Fibroblast of lung (primary cell): ENCODE data around the gene POLD3. TPM values are rescaled to one million over a fixed set of nuclear protein-coding genes. Genes with fewer than 3 reads are reported as not detected.

Experiments used
- DNase-seq, 2 donors: peaks; one replicate each; pipeline versions ENCODE4 v3.0.0 to v3.0.0-alpha.2; 2010; ENCODE audit warnings: low read depth in 2 of 2
- H2AFZ ChIP-seq: 2 replicates; pipeline ENCODE4 v1.5.1; 2012; ENCODE audit warnings: low read length, control low read depth, inconsistent platforms
- H3K27ac ChIP-seq: 2 replicates; pipeline ENCODE4 v1.5.1; 2011; ENCODE audit warnings: low read length, control low read depth; ENCODE audit not compliant: insufficient read depth
- H3K27me3 ChIP-seq: 2 replicates; pipeline ENCODE4 v1.5.1; 2011; ENCODE audit warnings: mild to moderate bottlenecking, low read length; ENCODE audit not compliant: control insufficient read depth, insufficient read depth
- H3K36me3 ChIP-seq: 2 replicates; pipeline ENCODE4 v1.5.1; 2011; ENCODE audit warnings: low read length; ENCODE audit not compliant: control insufficient read depth, insufficient read depth
- H3K4me1 ChIP-seq: 2 replicates; pipeline ENCODE4 v1.5.1; 2011; ENCODE audit warnings: low read length; ENCODE audit not compliant: control insufficient read depth, insufficient read depth; ENCODE audit errors: extremely low read depth
- H3K4me2 ChIP-seq: 2 replicates; pipeline ENCODE4 v1.5.1; 2011; ENCODE audit warnings: low read length, control low read depth; ENCODE audit not compliant: insufficient read depth; ENCODE audit errors: extremely low read depth
- H3K4me3 ChIP-seq, 4 experiments: fragments of 200-600 bp in 1 of 4; sonication (generic) in 1 of 4; replicated peaks in 1 of 4; 2 replicates each; pipeline ENCODE4 v1.5.1; 2011 to 2016; ENCODE audit warnings: low read length in 4 of 4, low read depth in 3 of 4, mild to moderate bottlenecking in 3 of 4, control low read depth in 2 of 4, inconsistent platforms in 1 of 4, mixed read lengths in 1 of 4; ENCODE audit not compliant: insufficient read depth in 1 of 4; ENCODE audit errors: control extremely low read depth in 1 of 4
- H3K79me2 ChIP-seq: 2 replicates; pipeline ENCODE4 v1.5.1; 2012; ENCODE audit warnings: mild to moderate bottlenecking, low read length, inconsistent platforms; ENCODE audit not compliant: control insufficient read depth, insufficient read depth
- H3K9ac ChIP-seq: 2 replicates; pipeline ENCODE4 v1.5.1; 2011; ENCODE audit warnings: mild to moderate bottlenecking, low read length, control low read depth; ENCODE audit not compliant: insufficient read depth
- H3K9me3 ChIP-seq: 2 replicates; pipeline ENCODE4 v1.5.1; 2012; ENCODE audit warnings: low read depth, low read length; ENCODE audit not compliant: control insufficient read depth, insufficient read depth
- H4K20me1 ChIP-seq: 2 replicates; pipeline ENCODE4 v1.5.1; 2011; ENCODE audit warnings: low read length; ENCODE audit not compliant: control insufficient read depth, insufficient read depth; ENCODE audit errors: extremely low read depth
- CTCF ChIP-seq, 2 donors: IDR thresholded peaks in 1 of 2; conservative IDR thresholded peaks in 1 of 2; 1 replicate in 1 of 2; 2 replicates in 1 of 2; pipeline ENCODE4 v1.5.1; 2011 to 2012; ENCODE audit warnings: low read length in 2 of 2, control low read depth in 1 of 2, inconsistent platforms in 1 of 2, low read depth in 1 of 2, mild to moderate bottlenecking in 1 of 2
- EZH2 ChIP-seq: IDR thresholded peaks from 2 replicates; pipeline ENCODE4 v1.5.1; 2012; ENCODE audit warnings: low read length, control low read depth, mild to moderate bottlenecking; ENCODE audit errors: missing control alignments
- polyA plus RNA-seq, 2 donors: library from polyadenylated mRNA; depleted of rRNA in 1 of 2; stranded (reverse) in 1 of 2; unstranded in 1 of 2; fragments of >200 nt; gene quantifications; 2 replicates each; pipeline ENCODE4 v1.2.1, GENCODE V29; 2011 to 2012; ENCODE audit warnings: missing spikeins in 1 of 2
- total RNA-seq: library from RNA; depleted of rRNA; stranded (reverse); fragments of >200 nt; gene quantifications from 2 replicates; pipeline ENCODE4 v1.2.1, GENCODE V29; 2014

POLD3 gene
- total and polyA plus RNA-seq, 2 donors (not counting 1 experiment from before 2014, with no cell fraction given), result 9.1 to 13.7 TPM

- Histone ChIP-seq H3K27ac (peak overlapping the region; percentile 38), H3K79me2 (no peaks in the 10 kb centered on the region), H3K4me2 (no peak overlapping the region), H3K9ac (no peak overlapping the region), H3K27me3 (no peaks in the 10 kb centered on the region), H3K4me1 (no peaks in the 10 kb centered on the region), H2AFZ (peak overlapping the region; percentile 2), H3K36me3 (no peaks in the 10 kb centered on the region), H4K20me1 (no peaks in the 10 kb centered on the region), H3K4me3 (no peak overlapping the region), H3K9me3 (no peaks in the 10 kb centered on the region)
- DNase-seq, result peak; percentile 88 to 91
- TF ChIP-seq EZH2 (no peak), CTCF (conservative IDR thresholded peaks at IDR 0.05 in 1 of 2, IDR thresholded peaks at IDR 0.05 in 1 of 2; ENCODE audit: low read depth in 1 of 2, low read length in 2 of 2) (no peak)
These were observed 44.3 kb downstream of the POLD3 start for GRCh38 chr11:74636630-74637184.

GRCh38 chr11:74637700-74638099, 45.3 kb downstream of the POLD3 start:
- TF ChIP-seq EZH2 (no peak), CTCF (conservative IDR thresholded peaks at IDR 0.05 in 1 of 2, IDR thresholded peaks at IDR 0.05 in 1 of 2; ENCODE audit: low read depth in 1 of 2, low read length in 2 of 2) (no peak)
- Histone ChIP-seq H3K27me3 (no peaks in the 10 kb centered on the region), H3K4me1 (no peaks in the 10 kb centered on the region)

GRCh38 chr11:74638869-74639268, 46.5 kb downstream of the POLD3 start:
- Histone ChIP-seq H3K9ac (no peak overlapping the region), H3K4me3 (no peak overlapping the region), H2AFZ (no peak overlapping the region), H3K27me3 (no peaks in the 10 kb centered on the region), H3K79me2 (no peaks in the 10 kb centered on the region), H3K4me1 (no peaks in the 10 kb centered on the region), H3K9me3 (no peaks in the 10 kb centered on the region), H3K27ac (no peak overlapping the region), H4K20me1 (no peaks in the 10 kb centered on the region), H3K4me2 (no peak overlapping the region), H3K36me3 (no peaks in the 10 kb centered on the region)
- TF ChIP-seq CTCF (conservative IDR thresholded peaks at IDR 0.05 in 1 of 2, IDR thresholded peaks at IDR 0.05 in 1 of 2; ENCODE audit: low read depth in 1 of 2, low read length in 2 of 2), result no peak
- no peak for TF ChIP-seq EZH2
- DNase-seq, result no peak

More at GRCh38 chr11:74637700-74638099, 45.3 kb downstream of the POLD3 start:
- Histone ChIP-seq H3K4me3 (no peak overlapping the region), H3K79me2 (no peaks in the 10 kb centered on the region), H2AFZ (no peak overlapping the region), H3K36me3 (no peaks in the 10 kb centered on the region), H3K27ac (no peak overlapping the region), H3K4me2 (no peak overlapping the region), H3K9me3 (no peaks in the 10 kb centered on the region), H3K9ac (no peak overlapping the region), H4K20me1 (no peaks in the 10 kb centered on the region)
- DNase-seq, result no peak
